GM20000 (cell line): Measurements from ENCODE around the gene OR52B6.

ENCODE experiments used
- DNase-seq: peaks from one replicate; pipeline ENCODE4 v3.0.0; 2012; ENCODE audit warnings: low spot score
- CTCF ChIP-seq: IDR thresholded peaks from 2 replicates; pipeline ENCODE4 v1.5.1; 2012; ENCODE audit warnings: mild to moderate bottlenecking, control low read depth; ENCODE audit errors: extremely low read depth, missing control alignments

OR52B6 gene

GRCh38 chr11:5580577-5580976, at the start of gene OR52B6:
Gene OR52B6 (plus strand): TSS chr11:5580877. CDS start chr11:5580877, 0 bp downstream.
- DNase-seq: no peak
- no peak for TF ChIP-seq CTCF

- TF ChIP-seq CTCF: no peak
- DNase-seq: no peak
Measured at GRCh38 chr11:5531053-5531831, 49.4 kb upstream of the OR52B6 start.

- no peak for DNase-seq
- TF ChIP-seq CTCF: no peak
Measured at GRCh38 chr11:5534046-5534445, 46.6 kb upstream of the OR52B6 start.

DNA sequence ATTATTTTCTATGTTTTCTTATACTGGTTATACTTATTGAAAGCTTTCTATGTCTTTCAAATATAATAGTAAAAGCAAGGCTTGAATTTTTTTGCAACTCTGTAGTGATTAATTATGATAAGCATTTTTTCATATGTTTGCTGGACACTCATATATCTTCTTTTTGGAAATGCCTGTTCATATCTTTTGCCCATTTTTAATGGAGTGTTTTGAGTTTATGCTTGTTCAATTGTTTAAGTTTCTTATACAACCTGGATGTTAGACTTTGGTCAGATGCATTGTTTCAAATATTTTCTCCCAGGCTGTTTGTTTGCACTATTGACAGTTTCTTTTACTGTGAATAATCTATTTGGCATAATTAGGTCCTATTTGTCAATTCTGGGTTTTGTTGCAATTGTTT, 44.2 kb upstream of the OR52B6 start:
- no peak for DNase-seq
- TF ChIP-seq CTCF: no peak

- no peak for TF ChIP-seq CTCF
Measured at GRCh38 chr11:5541427-5541826, 39.2 kb upstream of the OR52B6 start.

DNA sequence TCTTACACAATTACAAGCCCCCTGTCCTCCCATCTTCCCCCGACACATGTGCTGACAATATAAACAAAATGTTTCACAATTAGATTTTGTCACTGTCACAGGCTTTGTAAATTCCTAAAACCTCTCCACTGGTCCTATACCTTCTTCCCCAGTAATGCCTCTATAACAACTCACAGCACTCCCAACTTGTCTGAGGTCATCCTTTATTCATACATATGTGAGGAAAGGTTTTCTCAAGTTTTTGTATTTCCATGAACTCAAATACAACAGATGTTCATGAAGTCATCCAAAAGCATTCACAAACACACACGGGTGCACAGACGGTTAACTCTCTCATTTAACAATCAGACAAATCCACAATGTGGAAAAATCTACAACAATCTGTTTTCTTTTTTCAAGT, 34.2 kb upstream of the OR52B6 start:
- no peak for TF ChIP-seq CTCF
- no peak for DNase-seq

More at GRCh38 chr11:5541427-5541826, 39.2 kb upstream of the OR52B6 start:
- DNase-seq: no peak

GRCh38 chr11:5547982-5548381, 32.7 kb upstream of the OR52B6 start:
- no peak for TF ChIP-seq CTCF
- no peak for DNase-seq
